Cortex of kidney (tissue), 1 donor: ENCODE results near the gene MYO1G.
"Not testable (repeated sequence)": the region's sequence is repeated elsewhere in the genome, so short reads cannot be mapped to it uniquely, and the experiment has no call there.

Source experiments
- DNase-seq: peaks from one replicate; lab custom pipeline; 2025; lab: John Stamatoyannopoulos, UW

MYO1G gene

DNA sequence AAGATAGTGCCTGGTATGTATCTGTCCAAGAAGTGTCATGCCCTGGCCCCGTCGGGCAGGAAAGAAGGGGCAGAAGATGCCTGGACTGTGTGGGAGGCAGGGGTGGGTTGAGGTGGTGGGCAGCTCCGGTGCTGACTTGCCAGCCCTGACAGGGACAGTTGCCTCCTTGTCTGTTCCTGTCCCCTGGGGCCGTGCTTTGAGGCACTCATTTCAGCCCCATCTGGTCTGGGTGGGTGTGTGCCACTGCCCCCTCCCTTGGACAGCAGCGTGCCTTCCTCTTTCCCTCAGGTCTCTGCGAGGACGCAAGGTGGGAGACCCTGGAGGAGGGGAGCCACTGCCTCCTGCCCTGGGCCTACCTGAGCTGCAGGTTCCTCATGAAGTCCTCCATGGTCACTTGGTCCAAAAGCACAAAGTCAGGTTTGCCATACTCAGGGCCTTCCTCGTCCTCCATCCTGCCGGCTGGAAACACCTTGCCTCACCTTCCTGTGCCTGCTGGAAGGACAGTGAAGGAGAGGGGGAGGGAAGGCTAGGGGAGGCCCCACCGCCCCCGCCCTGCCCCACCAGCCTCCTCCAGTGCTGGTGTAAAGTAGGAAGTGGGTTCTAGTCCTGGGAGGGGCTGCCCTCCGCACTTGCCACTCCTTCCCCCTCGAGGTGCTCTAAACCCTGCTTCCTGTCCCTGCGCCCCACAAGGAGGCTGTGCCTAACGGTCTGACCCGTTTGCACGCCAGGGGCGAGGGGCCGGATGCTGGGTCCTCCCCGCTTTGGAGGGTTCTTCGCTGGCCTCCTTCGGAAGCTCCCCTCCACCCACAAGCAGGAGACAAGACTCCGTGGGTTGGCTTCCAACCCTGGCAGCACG lies at the start of gene MYO1G:
TSS of gene MYO1G (minus strand) at position 505 of the 856 bp plus-strand sequence. CDS start at position 451, 54 bp downstream.
- no peak for DNase-seq

DNA sequence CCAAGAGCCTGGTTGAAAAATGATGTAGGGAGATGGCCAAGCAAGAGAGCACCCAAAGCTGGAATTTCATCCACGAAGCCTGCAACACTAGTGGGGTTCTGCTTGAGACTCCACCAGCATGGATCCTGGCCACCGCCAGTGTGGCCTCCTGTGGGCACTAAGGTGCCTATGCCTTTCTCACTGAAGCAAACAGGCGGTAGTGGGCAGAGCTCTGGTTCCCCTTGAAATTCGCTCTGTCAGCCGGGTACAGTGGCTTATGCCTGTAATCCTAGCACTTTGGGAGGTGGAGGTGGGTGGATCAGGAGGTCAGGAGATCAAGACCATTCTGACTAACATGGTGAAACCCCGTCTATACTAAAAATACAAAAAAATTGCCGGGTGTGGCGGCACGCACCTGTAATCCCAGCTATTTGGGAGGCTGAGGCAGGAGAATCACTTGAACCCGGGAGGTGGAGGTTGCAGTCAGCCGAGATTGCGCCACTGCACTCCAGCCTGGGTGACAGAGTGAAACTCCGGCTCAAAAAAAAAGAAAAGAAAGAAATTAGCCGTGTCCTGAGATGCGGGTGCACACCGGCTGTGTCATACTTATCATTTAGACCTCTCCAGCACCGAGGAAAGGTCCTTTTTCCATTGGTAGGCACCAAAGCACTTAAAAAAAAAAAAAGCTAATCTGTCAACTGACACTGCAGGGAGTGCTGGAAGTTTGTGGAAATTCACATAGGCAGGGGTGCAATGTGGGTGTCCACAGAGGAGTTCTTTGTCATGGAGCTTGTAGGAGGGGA lies 49.5 kb upstream of the MYO1G start:
- no peak for DNase-seq

DNA sequence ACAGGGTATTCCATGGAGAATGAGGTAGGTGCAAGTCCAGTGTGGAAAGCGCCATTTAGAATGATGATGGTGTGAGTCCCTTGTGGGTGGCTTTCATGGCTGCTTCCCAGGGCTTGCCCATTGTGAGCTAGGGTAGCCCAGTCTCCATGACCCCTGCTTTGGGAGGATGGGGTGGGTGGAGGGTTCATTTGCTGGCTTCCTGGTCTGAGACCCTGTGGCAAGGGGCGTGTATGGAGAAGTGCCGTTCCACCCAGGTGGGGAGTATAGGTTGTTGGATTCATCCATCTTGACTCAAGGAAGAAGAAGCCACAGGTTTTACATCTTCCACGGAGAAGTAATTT lies 48.9 kb upstream of the MYO1G start:
- no peak for DNase-seq

- no peak for DNase-seq
Observed at GRCh38 chr7:45026984-45027773, 48.4 kb upstream of the MYO1G start.

DNA sequence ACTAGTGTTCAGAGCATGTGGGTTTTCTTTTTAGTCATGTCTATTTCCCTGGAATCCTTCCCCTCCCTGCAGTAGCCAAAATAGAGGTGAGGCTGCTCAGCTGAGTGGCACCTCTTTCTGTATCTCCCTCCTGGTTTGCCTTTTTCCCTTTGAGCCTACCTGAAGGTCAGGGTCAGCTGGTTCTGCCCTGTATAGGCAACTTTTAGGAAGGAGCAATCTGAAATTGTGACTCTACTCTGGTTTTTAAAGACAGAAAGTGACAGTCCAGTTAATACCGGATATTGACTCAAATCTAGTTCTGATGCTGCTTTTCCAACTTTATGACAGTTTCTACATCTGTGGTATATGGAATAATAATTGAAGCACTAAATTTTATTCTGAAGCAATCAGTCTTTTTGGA lies 47.2 kb upstream of the MYO1G start:
- no peak for DNase-seq

DNA sequence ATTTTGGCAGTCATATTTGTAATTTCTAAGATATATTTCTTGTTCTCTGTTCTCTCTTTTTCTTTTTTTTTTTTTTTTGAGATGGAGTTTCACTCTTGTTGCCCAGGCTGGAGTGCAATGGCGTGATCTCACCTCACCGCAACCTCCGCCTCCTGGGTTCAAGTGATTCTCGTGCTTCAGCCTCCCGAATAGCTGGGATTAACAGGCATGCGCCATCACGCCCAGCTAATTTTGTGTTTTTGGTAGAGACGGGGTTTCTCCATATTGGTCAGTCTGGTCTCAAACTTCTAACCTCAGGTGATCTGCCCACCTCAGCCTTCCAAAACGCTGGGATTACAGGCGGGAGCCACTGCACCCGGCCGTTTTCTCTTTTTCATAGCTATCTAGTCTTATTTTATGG lies 46.7 kb upstream of the MYO1G start:
- DNase-seq = not testable (repeated sequence)

DNA sequence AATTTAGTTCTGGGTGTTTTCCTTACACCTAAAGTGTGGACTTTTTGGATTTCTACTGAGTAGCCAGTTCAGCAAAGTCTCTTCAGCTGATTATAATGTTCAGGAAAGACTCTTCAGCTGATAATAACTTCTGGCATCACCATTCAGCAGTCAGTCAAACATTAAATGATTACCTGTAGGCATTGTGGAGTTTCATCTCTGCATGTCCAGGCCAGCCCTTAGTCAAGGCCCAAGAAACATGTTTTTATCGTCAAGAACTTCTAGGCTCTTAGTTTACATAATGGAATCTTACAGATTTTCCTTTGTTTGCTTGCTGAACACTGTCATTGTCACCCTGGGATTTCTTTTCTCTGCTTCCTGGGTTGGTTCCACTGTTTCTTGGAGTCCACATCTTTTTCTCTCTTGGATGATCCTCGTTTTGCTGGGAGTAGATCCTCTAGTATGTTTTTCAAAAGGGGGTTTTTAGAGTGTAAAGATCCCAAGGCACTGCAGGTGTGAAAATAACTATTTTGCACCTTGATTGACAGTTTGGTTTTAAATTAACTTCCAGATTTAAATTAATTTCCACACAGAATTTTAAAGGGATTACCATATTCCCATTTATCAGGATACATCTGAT lies 45.4 kb upstream of the MYO1G start:
- no peak for DNase-seq

- DNase-seq = no peak
Observed at GRCh38 chr7:45021604-45022296, 42.9 kb upstream of the MYO1G start.

- DNase-seq = no peak
Observed at GRCh38 chr7:45020915-45021314, 42.1 kb upstream of the MYO1G start.

DNA sequence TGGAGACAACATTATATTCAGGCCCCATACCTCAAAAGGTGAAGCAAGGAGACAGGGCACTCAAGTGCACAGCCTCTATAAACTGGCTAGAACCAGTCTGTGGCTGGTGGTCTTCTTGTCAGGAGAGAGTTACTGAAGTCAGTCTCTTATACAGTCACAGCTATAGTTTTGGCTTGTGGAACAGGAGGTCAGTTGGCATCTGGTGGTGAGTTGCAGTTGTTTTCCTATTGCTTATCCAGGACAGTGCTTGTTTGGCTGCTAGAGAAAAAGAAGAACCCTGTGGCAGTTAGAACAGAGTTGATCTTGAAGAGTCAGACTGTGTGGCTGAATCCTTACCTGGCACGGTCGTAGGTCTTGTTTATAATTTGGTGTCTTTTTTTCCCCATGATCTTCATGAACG lies 38.4 kb upstream of the MYO1G start:
- no peak for DNase-seq

DNA sequence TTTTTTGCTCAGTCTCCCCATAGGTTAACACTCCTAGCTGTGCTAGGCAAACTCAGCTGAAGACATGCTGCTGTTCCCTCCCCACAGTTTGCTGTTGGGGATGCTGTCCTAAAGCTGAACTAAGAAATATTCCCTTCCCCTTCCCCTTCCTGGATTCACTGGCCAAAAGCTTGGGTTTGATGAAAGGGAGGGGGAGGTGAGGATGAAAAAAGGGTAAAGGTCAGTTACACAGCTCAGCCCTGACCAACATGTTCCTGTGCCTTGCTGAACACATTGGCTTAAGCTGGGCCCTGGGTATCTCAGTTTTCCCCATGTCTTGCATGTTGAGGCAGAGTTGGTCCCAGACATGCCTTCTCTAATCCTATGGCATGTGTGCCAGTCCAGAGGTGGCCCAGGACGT lies 36.5 kb upstream of the MYO1G start:
- DNase-seq = no peak

DNA sequence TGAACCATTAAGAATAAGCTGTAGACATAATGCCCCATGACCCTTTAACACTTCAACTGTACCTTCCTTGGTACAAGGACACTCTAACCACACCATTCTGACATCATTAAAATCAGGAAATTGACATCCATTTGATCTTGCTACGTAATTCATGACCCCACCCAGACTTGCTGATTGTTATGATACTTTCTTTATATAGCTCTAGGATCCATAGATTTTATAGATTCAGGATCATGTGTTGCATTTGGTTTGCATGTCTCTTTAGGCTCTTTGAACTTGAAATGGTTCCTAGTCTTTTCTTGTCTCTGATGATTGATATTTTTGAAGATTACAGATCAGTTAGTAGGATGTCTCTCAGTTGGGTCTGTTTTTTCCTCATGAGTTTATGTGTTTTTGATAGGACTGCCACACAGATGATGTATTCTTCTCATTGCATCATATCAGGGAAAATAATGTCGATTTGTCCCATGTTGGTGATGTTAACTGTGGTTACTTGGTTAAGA lies 34.7 kb upstream of the MYO1G start:
- DNase-seq = no peak

DNA sequence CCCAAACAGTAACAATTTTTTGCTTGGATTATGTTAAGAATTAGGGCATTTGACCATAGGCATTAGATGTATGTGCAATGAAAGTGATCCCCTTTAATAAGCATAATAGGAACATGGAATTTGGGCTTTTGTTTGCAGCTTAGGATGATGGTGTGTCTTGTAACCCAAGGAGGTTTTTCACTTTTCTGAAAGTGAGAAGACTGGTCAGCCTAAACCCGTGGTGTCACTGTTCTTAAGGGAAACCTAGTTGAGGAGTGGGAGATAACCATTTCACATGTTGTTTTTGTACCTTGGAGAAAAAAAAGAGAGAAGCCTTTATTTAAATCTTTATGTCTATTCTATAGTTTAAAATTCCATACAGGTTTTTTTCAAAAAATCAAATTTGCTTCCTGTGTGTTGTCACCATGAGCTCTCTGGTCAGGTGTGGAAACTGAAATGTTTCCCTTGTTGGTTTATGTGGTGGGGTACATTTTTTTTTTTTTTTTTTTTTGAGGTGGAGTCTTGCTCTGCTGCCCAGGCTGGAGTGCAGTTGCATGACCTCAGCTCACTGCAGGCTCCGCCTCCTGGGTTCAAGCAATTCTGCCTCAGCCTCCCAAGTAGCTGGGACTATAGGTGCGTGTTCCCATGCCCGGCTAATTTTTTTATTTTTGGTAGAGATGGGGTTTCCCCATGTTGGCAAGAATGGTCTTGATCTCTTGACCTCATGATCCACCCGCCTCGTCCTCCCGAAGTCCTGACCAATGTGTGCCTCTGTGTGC lies 28.9 kb upstream of the MYO1G start:
- DNase-seq = no peak

DNA sequence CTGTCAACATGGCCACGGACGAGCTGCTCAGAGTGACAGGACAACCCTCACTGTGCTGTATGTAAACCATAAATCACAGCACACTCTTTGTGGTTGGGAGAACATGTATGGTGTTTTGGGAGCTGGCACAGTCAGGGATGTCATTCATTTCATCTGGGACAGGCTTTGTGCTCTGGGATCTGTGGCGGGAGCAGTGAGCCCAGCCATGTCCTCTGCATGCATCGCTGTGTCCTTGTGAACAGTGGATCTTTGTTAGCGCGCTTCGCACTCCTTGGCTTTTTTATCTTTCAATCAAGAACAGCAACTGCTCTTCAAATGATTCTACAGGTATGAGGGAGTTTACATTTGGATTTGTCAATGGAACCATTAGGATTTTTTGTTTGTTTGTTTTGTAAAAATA lies 28.3 kb upstream of the MYO1G start:
- no peak for DNase-seq

DNA sequence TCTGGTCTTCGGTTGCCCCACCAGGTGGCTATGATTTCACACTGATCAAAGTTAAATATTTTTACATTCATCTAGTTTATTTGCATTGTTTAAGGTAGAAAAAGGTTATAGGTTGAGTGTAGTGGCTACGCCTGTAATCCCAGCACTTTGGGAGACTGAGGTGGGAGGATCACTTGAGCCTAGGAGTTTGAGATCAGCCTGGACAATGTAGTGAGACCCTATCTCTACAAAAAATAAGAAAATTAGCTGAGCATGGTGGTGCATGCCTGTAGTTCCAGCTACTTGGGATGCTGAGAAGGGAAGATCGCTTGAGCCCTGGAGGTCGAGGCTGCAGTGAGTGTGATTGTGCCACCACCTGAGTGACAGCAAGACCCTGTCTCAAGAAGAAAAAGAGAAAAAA lies 25.0 kb upstream of the MYO1G start:
- no peak for DNase-seq

DNA sequence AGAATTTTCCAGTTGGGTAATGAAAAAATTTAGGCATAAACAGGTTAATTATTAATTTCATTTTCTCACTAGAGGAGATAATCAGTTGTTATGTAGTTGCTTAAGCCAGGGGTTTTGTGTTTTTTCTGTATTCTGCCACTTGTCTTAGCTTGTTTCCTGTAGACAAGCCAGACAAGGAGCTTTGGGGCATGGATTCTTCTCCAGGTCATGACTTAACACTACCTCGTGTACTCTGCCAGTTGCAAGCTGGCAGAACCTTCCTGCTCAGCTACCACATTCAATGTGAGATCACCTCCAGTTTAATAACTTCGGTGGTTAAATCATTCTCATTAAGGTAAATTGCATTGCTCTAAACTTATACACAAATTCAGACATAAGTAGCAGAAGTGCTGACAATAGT lies 23.0 kb upstream of the MYO1G start:
- no peak for DNase-seq

GRCh38 chr7:45001138-45001694 lies 22.4 kb upstream of the MYO1G start:
- DNase-seq = no peak

- no peak for DNase-seq
Observed at GRCh38 chr7:45000093-45001032, 21.5 kb upstream of the MYO1G start, which contains the start of gene CCM2. TSS of gene CCM2 (plus strand) at chr7:45000201. CDS start at chr7:45000334, 133 bp downstream.
